GM23248 (cell line): Measurements from ENCODE around the gene SMARCC2. TPM values are rescaled to one million over a fixed set of nuclear protein-coding genes. Genes with fewer than 3 reads are reported as not detected.

Experiments
- DNase-seq: peaks from one replicate; pipeline ENCODE4 v3.0.0-alpha.2; 2015
- H2AFZ ChIP-seq: fragments of 200-600 bp; sonication (generic); 2 replicates; pipeline ENCODE4 v1.6.1; 2016; ENCODE audit warnings: antibody characterized with exemption
- H3F3A ChIP-seq: fragments of 200-600 bp; sonication (generic); 2 replicates; pipeline ENCODE4 v1.6.1; 2016; ENCODE audit warnings: mild to moderate bottlenecking, antibody characterized with exemption, mixed run types; ENCODE audit not compliant: insufficient read depth
- H3K27ac ChIP-seq: fragments of 200-600 bp; sonication (generic); 2 replicates; pipeline ENCODE4 v1.5.1; 2016; ENCODE audit warnings: mild to moderate bottlenecking
- H3K27me3 ChIP-seq: fragments of 200-600 bp; sonication (generic); replicated peaks from 2 replicates; pipeline ENCODE4 v1.6.1; 2016; ENCODE audit warnings: mild to moderate bottlenecking; ENCODE audit not compliant: insufficient read depth
- H3K36me3 ChIP-seq: fragments of 200-600 bp; sonication (generic); 2 replicates; pipeline ENCODE4 v1.6.1; 2016; ENCODE audit warnings: low read depth, mild to moderate bottlenecking
- H3K4me1 ChIP-seq: fragments of 200-600 bp; sonication (generic); 2 replicates; pipeline ENCODE4 v1.6.1; 2016; ENCODE audit warnings: mild to moderate bottlenecking; ENCODE audit not compliant: insufficient read depth
- H3K4me2 ChIP-seq: fragments of 200-600 bp; sonication (generic); one replicate; pipeline ENCODE4 v1.6.1; 2016; ENCODE audit warnings: mild to moderate bottlenecking; ENCODE audit not compliant: unreplicated experiment
- H3K4me3 ChIP-seq: fragments of 200-600 bp; sonication (generic); 2 replicates; pipeline ENCODE4 v1.5.1; 2016; ENCODE audit warnings: mild to moderate bottlenecking
- H3K79me2 ChIP-seq: fragments of 200-600 bp; sonication (generic); 2 replicates; pipeline ENCODE4 v1.6.1; 2016; ENCODE audit warnings: mild to moderate bottlenecking; ENCODE audit not compliant: insufficient read depth
- H3K9ac ChIP-seq: fragments of 200-600 bp; sonication (generic); 2 replicates; pipeline ENCODE4 v1.6.1; 2016; ENCODE audit warnings: mild to moderate bottlenecking
- H3K9me2 ChIP-seq: fragments of 200-600 bp; sonication (generic); 2 replicates; pipeline ENCODE4 v1.6.1; 2016; ENCODE audit warnings: mixed run types, mild to moderate bottlenecking, moderate library complexity; ENCODE audit not compliant: insufficient read depth
- H3K9me3 ChIP-seq: fragments of 200-600 bp; sonication (generic); one replicate; pipeline ENCODE4 v1.6.1; 2017; ENCODE audit warnings: low read depth
- H4K20me1 ChIP-seq: fragments of 200-600 bp; sonication (generic); 2 replicates; pipeline ENCODE4 v1.6.0; 2016; ENCODE audit not compliant: insufficient read depth
- EZH2 ChIP-seq: fragments of 200-600 bp; sonication (generic); IDR thresholded peaks from 2 replicates; pipeline ENCODE4 v1.6.1; 2018; ENCODE audit warnings: antibody characterized with exemption, mild to moderate bottlenecking; ENCODE audit not compliant: insufficient read depth, poor library complexity, severe bottlenecking
- EZH2phosphoT487 ChIP-seq: fragments of 200-600 bp; sonication (generic); IDR thresholded peaks from 2 replicates; pipeline ENCODE4 v1.6.1; 2018; ENCODE audit warnings: antibody characterized with exemption, moderate library complexity, mild to moderate bottlenecking, low read depth; ENCODE audit not compliant: insufficient read depth
- WGBS, 2 experiments: methylation state at CpG; one replicate each; pipeline ENCODE4 v1.1.6; 2015 to 2017; ENCODE audit warnings: low lambda C conversion rate in 2 of 2, low coverage in 1 of 2; ENCODE audit errors: missing lambda C conversion rate in 2 of 2; 5-methylcytosine and 5-hydroxymethylcytosine counted together
- in situ Hi-C: fragments of 300-500 bp; cut with MboI; formaldehyde crosslinking; loops from 2 replicates; pipeline ENCODE4 v1.15.0; 2020
- polyA plus RNA-seq: library from polyadenylated mRNA; unstranded; fragments of >200 nt; fragmentation: Nextera tagmentation; extraction: Ambion mirVana; gene quantifications from 2 replicates; pipeline ENCODE4 v1.2.1, GENCODE V29; 2016
- total RNA-seq: library from RNA; depleted of rRNA; stranded (reverse); fragments of >200 nt; shearing (Covaris generic); gene quantifications from 2 replicates; pipeline ENCODE4 v1.2.3, GENCODE V29; 2014

SMARCC2 gene
- total and polyA plus RNA-seq, 2 experiments from 2014 or later, result 34.0 to 64.3 TPM

GRCh38 chr12:56124133-56124532, 65.2 kb downstream of the SMARCC2 start:
- 90% methylated on average over 4 of the region's 4 CpGs for WGBS, 2 experiments
- Histone ChIP-seq H3K79me2 (peaks cover 46% of the 10 kb centered on the region), H3K9me3 (no peaks in the 10 kb centered on the region), H3K27ac (no peak overlapping the region), H3K27me3 (no peaks in the 10 kb centered on the region), H3K4me2 (no peak overlapping the region), H3K36me3 (no peaks in the 10 kb centered on the region), H3F3A (peaks cover 34% of the 10 kb centered on the region), H3K9me2 (no peaks in the 10 kb centered on the region), H3K4me3 (no peak overlapping the region), H2AFZ (no peak overlapping the region), H4K20me1 (no peaks in the 10 kb centered on the region), H3K4me1 (peaks cover 23% of the 10 kb centered on the region), H3K9ac (no peak overlapping the region)
- DNase-seq, result no peak
- TF ChIP-seq EZH2phosphoT487 (no peak), EZH2 (no peak)
- in situ Hi-C loops, result no loop called here

GRCh38 chr12:56122637-56123036, 66.6 kb downstream of the SMARCC2 start:
- Histone ChIP-seq H3K9me3 (no peaks in the 10 kb centered on the region), H3K27ac (no peak overlapping the region), H3K9me2 (no peaks in the 10 kb centered on the region), H3K36me3 (no peaks in the 10 kb centered on the region), H3K4me1 (peaks cover 28% of the 10 kb centered on the region), H3K4me2 (no peak overlapping the region), H2AFZ (no peak overlapping the region), H4K20me1 (no peaks in the 10 kb centered on the region), H3K4me3 (no peak overlapping the region), H3K9ac (no peak overlapping the region), H3F3A (peaks cover 42% of the 10 kb centered on the region), H3K79me2 (peaks cover 40% of the 10 kb centered on the region), H3K27me3 (no peaks in the 10 kb centered on the region)
- no peak for DNase-seq
- TF ChIP-seq EZH2phosphoT487, result no peak
- no peak for TF ChIP-seq EZH2
- 80 to 87% methylated on average over 2 of the region's 2 CpGs for WGBS, 2 experiments
- in situ Hi-C loops, result no loop called here

GRCh38 chr12:56121204-56121870, 67.9 kb downstream of the SMARCC2 start:
- H3K36me3 ChIP-seq, result no peaks in the 10 kb centered on the region; the same call in 1 of the 2 replicates
- H3K79me2 ChIP-seq, result peaks cover 43% of the 10 kb centered on the region
- H3K9me2 ChIP-seq, result no peaks in the 10 kb centered on the region
- H4K20me1 ChIP-seq, result no peaks in the 10 kb centered on the region
- no peak overlapping the region for H3K4me3 ChIP-seq
- H3K9ac ChIP-seq, result no peak overlapping the region
- no peak overlapping the region for H3K4me2 ChIP-seq
- H3K9me3 ChIP-seq, result no peaks in the 10 kb centered on the region
- peaks cover 38% of the 10 kb centered on the region for H3F3A ChIP-seq
- DNase-seq, result no peak
- no peak overlapping the region for H2AFZ ChIP-seq
- 86 to 92% methylated on average over 11 of the region's 11 CpGs for WGBS, 2 experiments
- no peaks in the 10 kb centered on the region for H3K27me3 ChIP-seq
- in situ Hi-C loops, result no loop called here
- TF ChIP-seq EZH2phosphoT487, result no peak
- TF ChIP-seq EZH2, result no peak
- no peak overlapping the region for H3K27ac ChIP-seq
- peaks cover 16% of the 10 kb centered on the region for H3K4me1 ChIP-seq

- peaks cover 36% of the 10 kb centered on the region for H3K79me2 ChIP-seq
- in situ Hi-C loops, result no loop called here
- H3K27ac ChIP-seq, result no peak overlapping the region
- no peaks in the 10 kb centered on the region for H3K27me3 ChIP-seq
- peaks cover 37% of the 10 kb centered on the region for H3F3A ChIP-seq
- no peaks in the 10 kb centered on the region for H3K9me2 ChIP-seq
- H3K9me3 ChIP-seq, result no peaks in the 10 kb centered on the region
- no peak for DNase-seq
- H3K4me2 ChIP-seq, result no peak overlapping the region
- peaks cover 14% of the 10 kb centered on the region for H3K4me1 ChIP-seq
- no peaks in the 10 kb centered on the region for H4K20me1 ChIP-seq
- no peaks in the 10 kb centered on the region; the same call in 1 of the 2 replicates for H3K36me3 ChIP-seq
- peak overlapping the region; percentile 75; the same call in 1 of the 2 replicates for H3K9ac ChIP-seq
- WGBS, 2 experiments, result 83% methylated on average over 16 to 17 of the region's 17 CpGs
- H2AFZ ChIP-seq, result no peak overlapping the region
- H3K4me3 ChIP-seq, result no peak overlapping the region
- no peak for TF ChIP-seq EZH2phosphoT487
- TF ChIP-seq EZH2, result no peak
Observed at GRCh38 chr12:56120158-56120846, 69.0 kb downstream of the SMARCC2 start.
